B cell (primary cell): ENCODE results near the gene CXXC1. TPM values are rescaled to one million over a fixed set of nuclear protein-coding genes. Genes with fewer than 3 reads are reported as not detected.

Experiments used
- ATAC-seq: fragments of 200-7000 bp; cut with Tn5 transposase; one replicate; pipeline ENCODE4 v1.10.0; 2021; ENCODE audit warnings: low read depth, mild to moderate bottlenecking, moderate number of reproducible peaks, moderate library complexity
- CTCF ChIA-PET: fragments of 350-600 bp; sonication (Branson Sonifier 250); formaldehyde crosslinking; loops from one replicate; lab custom pipeline; 2021; ENCODE audit warnings: antibody characterized with exemption, inconsistent platforms; lab: Charles Lee
- POLR2A ChIA-PET: fragments of 350-600 bp; sonication (Branson Sonifier 250); formaldehyde crosslinking; loops from one replicate; lab custom pipeline; 2021; ENCODE audit warnings: antibody characterized with exemption; lab: Charles Lee
- DNase-seq: peaks from one replicate; pipeline ENCODE4 v3.0.0; 2013
- H2AFZ ChIP-seq: 2 replicates; pipeline ENCODE4 v1.6.1; 2012; ENCODE audit warnings: mild to moderate bottlenecking, low read depth, low read length; ENCODE audit not compliant: insufficient read depth, poor library complexity, severe bottlenecking
- H3K27ac ChIP-seq, 2 donors: 1 replicate in 1 of 2; 2 replicates in 1 of 2; pipeline ENCODE4 v1.5.1; 2012 to 2013; ENCODE audit warnings: low read length in 2 of 2, mild to moderate bottlenecking in 2 of 2, moderate library complexity in 1 of 2
- H3K27me3 ChIP-seq, 4 experiments: fragments of 200-600 bp in 1 of 4; sonication (generic) in 1 of 4; replicated peaks in 1 of 4; 1 replicate in 2 of 4; 2 replicates in 2 of 4; pipeline versions ENCODE4 v1.6.1 to v1.7.0; 2013 to 2016; ENCODE audit warnings: low read length in 3 of 4, mild to moderate bottlenecking in 2 of 4, mixed read lengths in 1 of 4, moderate library complexity in 1 of 4; ENCODE audit not compliant: insufficient read depth in 4 of 4, control insufficient read depth in 3 of 4; ENCODE audit errors: control extremely low read depth in 1 of 4
- H3K36me3 ChIP-seq, 2 experiments: replicated peaks in 1 of 2; 1 replicate in 1 of 2; 2 replicates in 1 of 2; pipeline versions ENCODE4 v1.6.1 to v1.7.1; 2013; ENCODE audit warnings: low read length in 1 of 2; ENCODE audit not compliant: insufficient read depth in 2 of 2, control insufficient read depth in 1 of 2; ENCODE audit errors: control extremely low read depth in 1 of 2, extremely low read depth in 1 of 2
- H3K4me1 ChIP-seq, 2 donors: fragments of 200-600 bp in 1 of 2; sonication (generic) in 1 of 2; 1 replicate in 1 of 2; 2 replicates in 1 of 2; pipeline versions ENCODE4 v1.5.1 to v1.6.1; 2013 to 2017; ENCODE audit warnings: low read length in 2 of 2; ENCODE audit not compliant: control insufficient read depth in 2 of 2, insufficient read depth in 2 of 2
- H3K4me2 ChIP-seq: replicated peaks from 2 replicates; pipeline ENCODE3; 2012; ENCODE audit warnings: mild to moderate bottlenecking, low read depth, low read length; ENCODE audit not compliant: poor library complexity, severe bottlenecking
- H3K4me3 ChIP-seq, 5 experiments: fragments of 200-600 bp in 1 of 5; sonication (generic) in 1 of 5; 1 replicate in 3 of 5; 2 replicates in 2 of 5; pipeline versions ENCODE4 v1.5.1 to v1.7.0; 2011 to 2016; ENCODE audit warnings: low read length in 4 of 5, mild to moderate bottlenecking in 4 of 5, low read depth in 2 of 5, control low read depth in 1 of 5, moderate library complexity in 1 of 5; ENCODE audit not compliant: insufficient read depth in 1 of 5; ENCODE audit errors: control extremely low read depth in 1 of 5, extremely low read depth in 1 of 5
- H3K79me2 ChIP-seq: fragments of 200-600 bp; sonication (generic); one replicate; pipeline ENCODE4 v1.6.0; 2016; ENCODE audit warnings: low read length; ENCODE audit not compliant: control insufficient read depth, insufficient read depth
- H3K9ac ChIP-seq: fragments of 200-600 bp; sonication (generic); 2 replicates; pipeline ENCODE4 v1.6.1; 2017; ENCODE audit warnings: mild to moderate bottlenecking, low read length, moderate library complexity
- H3K9me3 ChIP-seq, 3 donors: one replicate each; pipeline versions ENCODE4 v1.6.1 to v1.7.1; 2013; ENCODE audit warnings: low read length in 2 of 3; ENCODE audit not compliant: control insufficient read depth in 2 of 3, insufficient read depth in 1 of 3; ENCODE audit errors: control extremely low read depth in 1 of 3
- H4K20me1 ChIP-seq: 2 replicates; pipeline ENCODE4 v1.6.0; 2012; ENCODE audit warnings: mild to moderate bottlenecking, low read length; ENCODE audit not compliant: insufficient read depth, control insufficient read depth, poor library complexity, severe bottlenecking
- H3K27ac Mint-ChIP-seq: one replicate; pipeline ENCODE4 v1.8.0; 2021; ENCODE audit warnings: mixed read lengths
- H3K27me3 Mint-ChIP-seq: one replicate; pipeline ENCODE4 v1.8.0; 2021; ENCODE audit warnings: mixed read lengths
- H3K4me1 Mint-ChIP-seq: one replicate; pipeline ENCODE4 v1.8.0; 2021; ENCODE audit warnings: mixed read lengths
- H3K4me3 Mint-ChIP-seq: one replicate; pipeline ENCODE4 v1.8.0; 2021; ENCODE audit warnings: mixed read lengths
- H3K9me3 Mint-ChIP-seq: one replicate; pipeline ENCODE4 v1.8.0; 2022; ENCODE audit warnings: mixed read lengths; ENCODE audit not compliant: insufficient read depth
- EZH2 ChIP-seq: IDR thresholded peaks from 2 replicates; pipeline ENCODE4 v1.6.1; 2012; ENCODE audit warnings: borderline replicate concordance, low read depth, mild to moderate bottlenecking, moderate library complexity, low read length; ENCODE audit not compliant: insufficient read depth, poor library complexity, severe bottlenecking
- WGBS: methylation state at CpG from one replicate; pipeline ENCODE4 v1.1.5; 2013; ENCODE audit warnings: missing lambda C conversion rate; ENCODE audit not compliant: insufficient coverage; 5-methylcytosine and 5-hydroxymethylcytosine counted together
- intact Hi-C: fragments of 100-400 bp; cut with micrococcal nuclease; formaldehyde crosslinking; loops from one replicate; pipeline ENCODE4 v1.10.0; 2022
- polyA plus RNA-seq: library from polyadenylated mRNA; depleted of rRNA; stranded (reverse); fragments of >200 nt; gene quantifications from 2 replicates; pipeline ENCODE4 v1.2.3, GENCODE V29; 2012
- total RNA-seq, 2 donors: library from RNA; stranded (reverse); fragments of 120-200 nt in 1 of 2; gene quantifications; 1 replicate in 1 of 2; 2 replicates in 1 of 2; pipeline versions ENCODE4 v1.2.3 to v1.2.4, GENCODE V29; 2013 to 2022
- TF ChIP-seq, protein P1 (sequence below): fragments of 200-600 bp; IDR thresholded peaks from one replicate; pipeline ENCODE4 v1.8.0; 2022; ENCODE audit warnings: antibody characterized with exemption, mild to moderate bottlenecking

The CXXC1 gene
- total and polyA plus RNA-seq, 2 donors (not counting 1 experiment from before 2014, with no cell fraction given), result 157 to 306 TPM

DNA sequence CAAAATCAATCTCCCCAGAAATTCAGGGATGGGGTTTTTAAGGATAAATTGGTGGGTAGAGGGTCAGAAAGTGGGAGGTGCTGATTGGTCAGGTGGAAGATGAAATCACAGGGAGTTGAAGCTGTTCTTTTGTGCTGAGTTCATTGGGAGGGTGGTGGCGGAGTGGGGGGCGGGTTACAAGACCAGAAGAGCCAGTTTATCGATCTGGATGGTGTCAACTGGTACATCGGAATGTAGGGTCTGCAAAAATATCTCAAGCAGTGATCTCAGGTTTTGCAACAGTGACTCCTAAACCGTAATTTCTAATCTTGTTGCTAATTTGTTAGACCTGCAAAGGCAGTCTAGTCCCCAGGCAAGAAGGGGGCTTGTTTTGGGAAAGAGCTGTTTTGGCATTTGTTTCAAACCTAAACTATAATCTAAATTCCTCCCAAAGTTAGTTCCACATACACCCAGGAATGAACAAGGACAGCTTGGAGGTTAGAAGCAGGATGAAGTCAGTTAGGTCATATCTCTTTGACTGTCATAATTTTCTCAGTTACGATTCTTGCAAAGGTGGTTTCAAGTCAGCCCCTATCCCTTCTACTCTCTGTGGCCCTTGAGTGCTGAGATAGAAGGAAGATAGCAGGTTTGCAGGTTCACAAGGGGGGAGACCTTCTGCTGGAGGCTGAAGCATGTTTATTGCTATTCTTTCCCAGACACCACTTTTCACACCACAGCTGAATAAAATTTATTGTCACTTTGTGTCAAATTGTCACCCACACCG is 12.3 kb upstream of the CXXC1 start:
- no peaks in the 10 kb centered on the region for H4K20me1 ChIP-seq
- H3K36me3 ChIP-seq, result no peaks in the 10 kb centered on the region
- H3K4me1 ChIP-seq, result peaks cover 13 to 14% of the 10 kb centered on the region in 2 donors
- Mint-ChIP-seq H3K27me3 (peaks cover 7% of the 10 kb centered on the region), H3K4me1 (peaks cover 13% of the 10 kb centered on the region), H3K9me3 (no peaks in the 10 kb centered on the region), H3K4me3 (peak overlapping the region; percentile 16), H3K27ac (no peak overlapping the region)
- H3K9ac ChIP-seq, result no peak overlapping the region
- peaks cover 0 to 8% (median 2%) of the 10 kb centered on the region in 4 experiments for H3K27me3 ChIP-seq
- ChIA-PET POLR2A (interaction anchor here (1.2 kb wide), 1 partner anchor 18 kb away, joined by 5 read pairs; the partner anchor contains the start of gene MBD1), CTCF (interaction anchor here (1.0 kb wide), 1 partner anchor 58 kb away, joined by 4 read pairs; no protein-coding TSS in a partner anchor)
- ATAC-seq, result no peak
- DNase-seq, result no peak
- no peak overlapping the region for H3K4me2 ChIP-seq
- peaks cover 0 to 6% (median 0%) of the 10 kb centered on the region in 3 donors for H3K9me3 ChIP-seq
- no peak overlapping the region for H3K27ac ChIP-seq
- no peak overlapping the region for H3K4me3 ChIP-seq
- no peak overlapping the region for H2AFZ ChIP-seq
- intact Hi-C loops, result loop anchor here (2.0 kb wide), 1 partner anchor 57 kb away; no protein-coding TSS in a partner anchor
- WGBS, result 88% methylated on average over 5 of the region's 7 CpGs
- H3K79me2 ChIP-seq, result no peaks in the 10 kb centered on the region
- TF ChIP-seq EZH2, result no peak
- TF ChIP-seq, protein P1, sequence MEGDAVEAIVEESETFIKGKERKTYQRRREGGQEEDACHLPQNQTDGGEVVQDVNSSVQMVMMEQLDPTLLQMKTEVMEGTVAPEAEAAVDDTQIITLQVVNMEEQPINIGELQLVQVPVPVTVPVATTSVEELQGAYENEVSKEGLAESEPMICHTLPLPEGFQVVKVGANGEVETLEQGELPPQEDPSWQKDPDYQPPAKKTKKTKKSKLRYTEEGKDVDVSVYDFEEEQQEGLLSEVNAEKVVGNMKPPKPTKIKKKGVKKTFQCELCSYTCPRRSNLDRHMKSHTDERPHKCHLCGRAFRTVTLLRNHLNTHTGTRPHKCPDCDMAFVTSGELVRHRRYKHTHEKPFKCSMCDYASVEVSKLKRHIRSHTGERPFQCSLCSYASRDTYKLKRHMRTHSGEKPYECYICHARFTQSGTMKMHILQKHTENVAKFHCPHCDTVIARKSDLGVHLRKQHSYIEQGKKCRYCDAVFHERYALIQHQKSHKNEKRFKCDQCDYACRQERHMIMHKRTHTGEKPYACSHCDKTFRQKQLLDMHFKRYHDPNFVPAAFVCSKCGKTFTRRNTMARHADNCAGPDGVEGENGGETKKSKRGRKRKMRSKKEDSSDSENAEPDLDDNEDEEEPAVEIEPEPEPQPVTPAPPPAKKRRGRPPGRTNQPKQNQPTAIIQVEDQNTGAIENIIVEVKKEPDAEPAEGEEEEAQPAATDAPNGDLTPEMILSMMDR, result no peak
